Hepatocyte (in vitro differentiated cells): ENCODE results near the gene ARSB. TPM values are rescaled to one million over a fixed set of nuclear protein-coding genes. Genes with fewer than 3 reads are reported as not detected.

Experiments
- DNase-seq: peaks from one replicate; pipeline ENCODE4 v3.0.0-alpha.2; 2016; ENCODE audit warnings: low spot score
- H2AFZ ChIP-seq: fragments of 200-600 bp; sonication (generic); 2 replicates; pipeline ENCODE4 v1.6.0; 2016; ENCODE audit warnings: antibody characterized with exemption, mild to moderate bottlenecking
- H3K27ac ChIP-seq: fragments of 200-600 bp; sonication (generic); 2 replicates; pipeline ENCODE4 v1.5.1; 2016; ENCODE audit warnings: mild to moderate bottlenecking
- H3K27me3 ChIP-seq: fragments of 200-600 bp; sonication (generic); 2 replicates; pipeline ENCODE4 v1.6.1; 2016
- H3K36me3 ChIP-seq: fragments of 200-600 bp; sonication (generic); replicated peaks from 2 replicates; pipeline ENCODE4 v1.5.1; 2016; ENCODE audit warnings: low read depth; ENCODE audit not compliant: insufficient read depth
- H3K4me1 ChIP-seq: fragments of 200-600 bp; sonication (generic); 2 replicates; pipeline ENCODE4 v1.5.1; 2016; ENCODE audit warnings: mild to moderate bottlenecking, moderate library complexity; ENCODE audit not compliant: insufficient read depth
- H3K4me2 ChIP-seq: fragments of 200-600 bp; sonication (generic); 2 replicates; pipeline ENCODE4 v1.6.0; 2016
- H3K4me3 ChIP-seq: fragments of 200-600 bp; sonication (generic); 2 replicates; pipeline ENCODE4 v1.5.1; 2016; ENCODE audit warnings: mild to moderate bottlenecking
- H3K79me2 ChIP-seq: fragments of 200-600 bp; sonication (generic); 2 replicates; pipeline ENCODE4 v1.6.0; 2017; ENCODE audit warnings: mild to moderate bottlenecking
- H3K9me2 ChIP-seq: fragments of 200-600 bp; sonication (generic); replicated peaks from 2 replicates; pipeline ENCODE4 v1.6.0; 2017; ENCODE audit warnings: mild to moderate bottlenecking; ENCODE audit not compliant: insufficient read depth
- H3K9me3 ChIP-seq: fragments of 200-600 bp; sonication (generic); 2 replicates; pipeline ENCODE4 v1.5.1; 2016; ENCODE audit warnings: low read depth, mild to moderate bottlenecking
- H4K20me1 ChIP-seq: fragments of 200-600 bp; sonication (generic); 2 replicates; pipeline ENCODE4 v1.6.0; 2016; ENCODE audit warnings: mild to moderate bottlenecking; ENCODE audit not compliant: insufficient read depth, poor library complexity, severe bottlenecking
- EZH2 ChIP-seq: fragments of 200-600 bp; sonication (generic); IDR thresholded peaks from 2 replicates; pipeline ENCODE4 v1.6.1; 2016; ENCODE audit warnings: antibody characterized with exemption, mild to moderate bottlenecking, borderline replicate concordance
- EZH2phosphoT487 ChIP-seq: fragments of 200-600 bp; sonication (generic); IDR thresholded peaks from one replicate; pipeline ENCODE4 v1.6.1; 2018; ENCODE audit warnings: antibody characterized with exemption, mild to moderate bottlenecking, low read depth, moderate library complexity; ENCODE audit not compliant: unreplicated experiment, severe bottlenecking
- WGBS: methylation state at CpG from one replicate; pipeline ENCODE4 v1.1.6; 2016; ENCODE audit warnings: low lambda C conversion rate; ENCODE audit errors: missing lambda C conversion rate; 5-methylcytosine and 5-hydroxymethylcytosine counted together
- polyA plus RNA-seq: library from polyadenylated mRNA; unstranded; fragments of >200 nt; fragmentation: Nextera tagmentation; extraction: Ambion mirVana; gene quantifications from 2 replicates; pipeline ENCODE4 v1.2.1, GENCODE V29; 2016
- total RNA-seq: library from RNA; depleted of rRNA; stranded (reverse); fragments of >200 nt; gene quantifications from 2 replicates; pipeline ENCODE4 v1.2.3, GENCODE V29; 2014
- TF ChIP-seq, protein P1 (sequence below): fragments of 200-600 bp; sonication (generic); IDR thresholded peaks from 2 replicates; pipeline ENCODE4 v1.5.1; 2016; ENCODE audit warnings: antibody characterized with exemption, mild to moderate bottlenecking; ENCODE audit not compliant: poor library complexity

The ARSB gene
- total and polyA plus RNA-seq, 2 experiments from 2014 or later, result 13.5 to 19.8 TPM

DNA sequence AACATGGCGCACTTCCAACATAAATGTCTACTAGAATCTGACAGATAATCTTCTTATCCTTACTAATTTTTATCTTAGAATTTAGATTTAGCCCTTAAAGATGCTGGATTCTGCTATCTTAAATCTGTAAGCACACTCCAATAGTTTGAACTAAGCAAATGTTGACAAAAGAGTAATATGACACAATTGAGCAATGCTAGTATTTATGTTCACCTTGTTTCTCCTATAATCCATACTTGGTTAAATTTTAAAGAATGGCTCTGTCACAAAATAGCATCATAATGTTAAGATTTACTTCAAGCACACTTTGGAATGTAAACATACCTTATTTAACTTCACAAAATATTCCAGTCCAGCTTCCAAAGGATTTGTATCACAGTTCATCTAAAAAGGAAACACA lies 38.8 kb upstream of the ARSB start:
- Histone ChIP-seq H3K27me3 (peaks cover 4% of the 10 kb centered on the region), H3K9me2 (no peaks in the 10 kb centered on the region), H4K20me1 (no peaks in the 10 kb centered on the region), H3K4me1 (no peaks in the 10 kb centered on the region), H3K79me2 (no peaks in the 10 kb centered on the region), H3K27ac (no peak overlapping the region), H3K36me3 (no peaks in the 10 kb centered on the region), H3K4me3 (no peak overlapping the region), H2AFZ (no peak overlapping the region), H3K9me3 (no peaks in the 10 kb centered on the region), H3K4me2 (no peak overlapping the region)
- WGBS, result 67% methylated on average over 1 of the region's 1 CpG
- TF ChIP-seq EZH2 (no peak), EZH2phosphoT487 (no peak)
- TF ChIP-seq, protein P1, sequence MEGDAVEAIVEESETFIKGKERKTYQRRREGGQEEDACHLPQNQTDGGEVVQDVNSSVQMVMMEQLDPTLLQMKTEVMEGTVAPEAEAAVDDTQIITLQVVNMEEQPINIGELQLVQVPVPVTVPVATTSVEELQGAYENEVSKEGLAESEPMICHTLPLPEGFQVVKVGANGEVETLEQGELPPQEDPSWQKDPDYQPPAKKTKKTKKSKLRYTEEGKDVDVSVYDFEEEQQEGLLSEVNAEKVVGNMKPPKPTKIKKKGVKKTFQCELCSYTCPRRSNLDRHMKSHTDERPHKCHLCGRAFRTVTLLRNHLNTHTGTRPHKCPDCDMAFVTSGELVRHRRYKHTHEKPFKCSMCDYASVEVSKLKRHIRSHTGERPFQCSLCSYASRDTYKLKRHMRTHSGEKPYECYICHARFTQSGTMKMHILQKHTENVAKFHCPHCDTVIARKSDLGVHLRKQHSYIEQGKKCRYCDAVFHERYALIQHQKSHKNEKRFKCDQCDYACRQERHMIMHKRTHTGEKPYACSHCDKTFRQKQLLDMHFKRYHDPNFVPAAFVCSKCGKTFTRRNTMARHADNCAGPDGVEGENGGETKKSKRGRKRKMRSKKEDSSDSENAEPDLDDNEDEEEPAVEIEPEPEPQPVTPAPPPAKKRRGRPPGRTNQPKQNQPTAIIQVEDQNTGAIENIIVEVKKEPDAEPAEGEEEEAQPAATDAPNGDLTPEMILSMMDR, result no peak
- no peak for DNase-seq

DNA sequence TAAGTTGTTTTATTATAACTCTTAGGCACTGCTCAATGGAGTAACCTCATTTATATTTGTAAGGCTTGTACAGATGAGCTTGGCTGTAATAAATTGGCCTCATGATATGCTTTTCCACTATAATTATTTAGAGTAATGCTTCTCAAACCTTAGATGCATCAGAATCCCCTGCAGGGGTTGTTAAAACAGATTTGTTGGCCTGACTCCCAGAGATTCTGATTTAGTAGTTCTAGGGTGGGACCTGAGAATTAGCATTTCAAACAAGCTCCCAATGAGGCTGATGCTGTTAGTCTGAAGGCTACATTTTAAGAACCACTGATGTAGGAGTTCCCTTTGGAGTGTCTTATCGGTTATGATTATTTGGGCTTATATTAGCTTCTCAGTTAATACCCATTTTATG lies 38.2 kb upstream of the ARSB start:
- no peak overlapping the region for H3K4me3 ChIP-seq
- no peaks in the 10 kb centered on the region for H3K4me1 ChIP-seq
- no peaks in the 10 kb centered on the region for H3K9me2 ChIP-seq
- no peak overlapping the region for H3K27ac ChIP-seq
- H4K20me1 ChIP-seq, result no peaks in the 10 kb centered on the region
- DNase-seq, result no peak
- H3K27me3 ChIP-seq, result peaks cover 4% of the 10 kb centered on the region
- no peak for TF ChIP-seq EZH2
- no peak overlapping the region for H3K4me2 ChIP-seq
- no peaks in the 10 kb centered on the region for H3K36me3 ChIP-seq
- H2AFZ ChIP-seq, result no peak overlapping the region
- no peaks in the 10 kb centered on the region for H3K79me2 ChIP-seq
- H3K9me3 ChIP-seq, result no peaks in the 10 kb centered on the region
- WGBS, result 73% methylated on average over 1 of the region's 1 CpG

DNA sequence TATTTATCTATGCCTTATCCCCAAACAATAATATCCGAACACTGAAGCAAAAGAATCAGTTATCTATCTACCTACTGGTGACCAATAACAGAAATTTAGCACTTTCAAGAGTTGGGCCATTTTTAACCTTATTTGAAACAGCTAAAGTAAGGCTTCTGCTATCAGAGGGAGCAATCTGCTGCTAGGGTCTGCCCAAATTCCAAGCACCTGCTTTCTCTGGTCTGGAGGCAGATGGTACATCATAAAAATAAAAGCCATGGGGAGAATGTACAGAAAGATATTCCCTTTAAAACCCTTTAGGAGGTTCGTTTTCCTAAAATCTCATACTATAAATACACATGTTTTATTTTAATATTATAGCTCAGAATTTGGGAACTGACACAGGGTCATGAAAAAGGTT lies 37.7 kb upstream of the ARSB start:
- 90% methylated on average over 2 of the region's 2 CpGs for WGBS
- H3K27me3 ChIP-seq, result peaks cover 4% of the 10 kb centered on the region
- TF ChIP-seq, protein P1, result no peak
- TF ChIP-seq EZH2, result no peak
- no peak for TF ChIP-seq EZH2phosphoT487

DNA sequence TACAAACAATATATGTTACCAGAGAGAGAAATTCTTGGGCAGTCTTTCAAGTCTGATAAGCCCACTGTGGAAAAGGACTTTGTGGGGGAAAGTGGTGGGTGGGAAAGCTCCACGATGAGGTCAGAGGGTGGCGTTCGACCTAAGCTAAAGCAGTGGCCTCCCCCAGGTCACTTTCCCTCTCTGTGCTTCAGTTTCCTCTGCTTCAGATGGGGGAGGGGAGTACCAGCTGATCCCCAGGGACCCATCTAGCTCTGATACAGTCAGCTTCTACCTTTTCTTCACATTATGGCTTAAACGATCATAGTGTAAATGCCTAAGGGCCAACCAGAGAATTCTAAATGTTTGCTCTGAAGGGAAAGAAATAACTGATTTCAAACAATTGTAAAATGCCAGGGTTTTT lies 36.6 kb upstream of the ARSB start:
- no peak overlapping the region for H2AFZ ChIP-seq
- H3K36me3 ChIP-seq, result no peaks in the 10 kb centered on the region
- no peaks in the 10 kb centered on the region for H3K4me1 ChIP-seq
- no peak overlapping the region for H3K4me3 ChIP-seq
- H3K27me3 ChIP-seq, result peaks cover 4% of the 10 kb centered on the region
- TF ChIP-seq, protein P1, result no peak
- no peak for TF ChIP-seq EZH2
- no peak for TF ChIP-seq EZH2phosphoT487
- no peak overlapping the region for H3K27ac ChIP-seq
- DNase-seq, result no peak
- H3K9me3 ChIP-seq, result no peaks in the 10 kb centered on the region
- no peaks in the 10 kb centered on the region for H3K79me2 ChIP-seq
- WGBS, result 40% methylated on average over 4 of the region's 4 CpGs
- no peaks in the 10 kb centered on the region for H3K9me2 ChIP-seq
- no peaks in the 10 kb centered on the region for H4K20me1 ChIP-seq
- H3K4me2 ChIP-seq, result no peak overlapping the region

More for the DNA sequence above, 37.7 kb upstream of the ARSB start:
- Histone ChIP-seq H3K4me2 (no peak overlapping the region), H3K9me3 (no peaks in the 10 kb centered on the region), H3K79me2 (no peaks in the 10 kb centered on the region), H3K27ac (no peak overlapping the region), H3K36me3 (no peaks in the 10 kb centered on the region), H3K4me1 (no peaks in the 10 kb centered on the region), H2AFZ (no peak overlapping the region), H4K20me1 (no peaks in the 10 kb centered on the region), H3K4me3 (no peak overlapping the region), H3K9me2 (no peaks in the 10 kb centered on the region)
- no peak for DNase-seq
